HEK293 (cell line): ENCODE measurements around the gene TOR1AIP2.

Experiments
- ATF2 ChIP-seq: fragments of 450-650 bp; formaldehyde crosslinking; IDR thresholded peaks from 2 replicates; pipeline ENCODE4 v1.5.1; 2016; ENCODE audit warnings: missing biosample characterization, missing genetic modification characterization, low read depth
- CTCF ChIP-seq: fragments of 450-650 bp; formaldehyde crosslinking; IDR thresholded peaks from 2 replicates; pipeline ENCODE4 v1.5.1; 2016; ENCODE audit warnings: missing biosample characterization, missing genetic modification characterization
- EGR2 ChIP-seq: fragments of 450-650 bp; formaldehyde crosslinking; IDR thresholded peaks from 2 replicates; pipeline ENCODE4 v1.5.1; 2016; ENCODE audit warnings: low read depth, missing biosample characterization, missing genetic modification characterization
- KLF1 ChIP-seq: fragments of 450-650 bp; formaldehyde crosslinking; IDR thresholded peaks from 2 replicates; pipeline ENCODE4 v1.5.1; 2016; ENCODE audit warnings: missing biosample characterization, missing genetic modification characterization
- KLF10 ChIP-seq: fragments of 450-650 bp; IDR thresholded peaks from 2 replicates; pipeline ENCODE4 v1.5.1; 2018; ENCODE audit warnings: missing biosample characterization, mild to moderate bottlenecking, missing genetic modification characterization
- KLF7 ChIP-seq: fragments of 450-650 bp; formaldehyde crosslinking; IDR thresholded peaks from 2 replicates; pipeline ENCODE4 v1.5.1; 2016; ENCODE audit warnings: missing biosample characterization, missing genetic modification characterization, borderline replicate concordance
- PATZ1 ChIP-seq: fragments of 450-650 bp; formaldehyde crosslinking; IDR thresholded peaks from 2 replicates; pipeline ENCODE4 v1.5.1; 2016; ENCODE audit warnings: missing biosample characterization, missing genetic modification characterization
- PBX3 ChIP-seq: sonication (generic); formaldehyde crosslinking; IDR thresholded peaks from 2 replicates; pipeline ENCODE4 v1.8.1; 2022; ENCODE audit warnings: mild to moderate bottlenecking, moderate library complexity, missing genetic modification reagents
- SP7 ChIP-seq: fragments of 450-650 bp; formaldehyde crosslinking; IDR thresholded peaks from 2 replicates; pipeline ENCODE4 v1.5.1; 2016; ENCODE audit warnings: missing biosample characterization, missing genetic modification characterization
- TCF7L2 ChIP-seq: IDR thresholded peaks from 2 replicates; pipeline ENCODE4 v1.6.1; 2011; ENCODE audit warnings: low read depth, mild to moderate bottlenecking, inconsistent platforms, low read length, moderate library complexity, borderline replicate concordance
- WT1 ChIP-seq: fragments of 450-650 bp; formaldehyde crosslinking; IDR thresholded peaks from 2 replicates; pipeline ENCODE4 v1.5.1; 2016; ENCODE audit warnings: missing biosample characterization, missing genetic modification characterization
- YY1 ChIP-seq: fragments of 450-650 bp; formaldehyde crosslinking; IDR thresholded peaks from 2 replicates; pipeline ENCODE4 v1.5.1; 2018; ENCODE audit warnings: missing biosample characterization, missing genetic modification characterization
- YY2 ChIP-seq: fragments of 450-650 bp; formaldehyde crosslinking; IDR thresholded peaks from 2 replicates; pipeline ENCODE4 v1.5.1; 2016; ENCODE audit warnings: missing biosample characterization, missing genetic modification characterization
- ZIC2 ChIP-seq: fragments of 450-650 bp; formaldehyde crosslinking; IDR thresholded peaks from 2 replicates; pipeline ENCODE4 v1.5.1; 2016; ENCODE audit warnings: missing biosample characterization, missing genetic modification characterization
- ZNF10 ChIP-seq: fragments of 450-650 bp; formaldehyde crosslinking; IDR thresholded peaks from 2 replicates; pipeline ENCODE4 v1.5.1; 2017; ENCODE audit warnings: missing biosample characterization, missing genetic modification characterization
- ZNF133 ChIP-seq: fragments of 450-650 bp; formaldehyde crosslinking; IDR thresholded peaks from 2 replicates; pipeline ENCODE4 v1.5.1; 2016; ENCODE audit warnings: missing biosample characterization, missing genetic modification characterization
- ZNF175 ChIP-seq: fragments of 450-650 bp; formaldehyde crosslinking; IDR thresholded peaks from 2 replicates; pipeline ENCODE4 v1.5.1; 2016; ENCODE audit warnings: missing biosample characterization, missing genetic modification characterization
- ZNF324 ChIP-seq: fragments of 450-650 bp; formaldehyde crosslinking; IDR thresholded peaks from 2 replicates; pipeline ENCODE4 v1.5.1; 2016; ENCODE audit warnings: missing biosample characterization, missing genetic modification characterization
- ZNF341 ChIP-seq: fragments of 450-650 bp; formaldehyde crosslinking; IDR thresholded peaks from 2 replicates; pipeline ENCODE4; 2016; ENCODE audit warnings: low read depth, missing biosample characterization, missing genetic modification characterization
- ZNF366 ChIP-seq: fragments of 450-650 bp; formaldehyde crosslinking; conservative IDR thresholded peaks from 2 replicates; pipeline ENCODE4 v1.5.1; 2016; ENCODE audit warnings: missing biosample characterization, missing genetic modification characterization
- ZNF473 ChIP-seq: fragments of 450-650 bp; formaldehyde crosslinking; IDR thresholded peaks from 2 replicates; pipeline ENCODE4 v1.5.1; 2017; ENCODE audit warnings: missing biosample characterization, missing genetic modification characterization
- ZNF600 ChIP-seq: fragments of 450-650 bp; formaldehyde crosslinking; IDR thresholded peaks from 2 replicates; pipeline ENCODE4 v1.5.1; 2016; ENCODE audit warnings: missing biosample characterization, missing genetic modification characterization
- ZNF624 ChIP-seq: fragments of 450-650 bp; formaldehyde crosslinking; IDR thresholded peaks from 2 replicates; pipeline ENCODE4 v1.5.1; 2017; ENCODE audit warnings: missing biosample characterization, missing genetic modification characterization
- ZNF658 ChIP-seq: fragments of 450-650 bp; formaldehyde crosslinking; IDR thresholded peaks from 2 replicates; pipeline ENCODE4; 2016; ENCODE audit warnings: missing biosample characterization, missing genetic modification characterization
- ZNF664 ChIP-seq: fragments of 450-650 bp; formaldehyde crosslinking; IDR thresholded peaks from 2 replicates; pipeline ENCODE4 v1.5.1; 2016; ENCODE audit warnings: missing biosample characterization, missing genetic modification characterization
- ZNF76 ChIP-seq: fragments of 450-650 bp; formaldehyde crosslinking; IDR thresholded peaks from 2 replicates; pipeline ENCODE4; 2016; ENCODE audit warnings: low read depth, missing biosample characterization, missing genetic modification characterization, borderline replicate concordance
- ZNF768 ChIP-seq: fragments of 450-650 bp; formaldehyde crosslinking; IDR thresholded peaks from 2 replicates; pipeline ENCODE4 v1.5.1; 2018; ENCODE audit warnings: missing biosample characterization, mild to moderate bottlenecking, missing genetic modification characterization
- ZNF785 ChIP-seq: fragments of 450-650 bp; formaldehyde crosslinking; IDR thresholded peaks from 2 replicates; pipeline ENCODE4 v1.5.1; 2016; ENCODE audit warnings: missing biosample characterization, missing genetic modification characterization
- TF ChIP-seq, protein P1 (sequence below): fragments of 450-650 bp; formaldehyde crosslinking; IDR thresholded peaks from 2 replicates; pipeline ENCODE4 v1.5.1; 2016; ENCODE audit warnings: missing biosample characterization, missing genetic modification characterization, borderline replicate concordance

Gene TOR1AIP2

GRCh38 chr1:179877586-179878265 lies at the start of gene TOR1AIP2 (continued):
- TF ChIP-seq PBX3 = no peak
- peak; percentile 36 for TF ChIP-seq CTCF (tag by site-specific recombination)
- no peak for TF ChIP-seq ZNF324 (tag by site-specific recombination)
- no peak for TF ChIP-seq ZNF768
- TF ChIP-seq ZNF658 (tag by site-specific recombination) = no peak
- TF ChIP-seq YY1 = peak; percentile 22; the same call in 1 of the 2 replicates
- TF ChIP-seq WT1 (tag by site-specific recombination) = no peak
- TF ChIP-seq ZNF341 (tag by site-specific recombination) = no peak
- TF ChIP-seq ZNF664 (tag by site-specific recombination) = peak; percentile 98
- TF ChIP-seq ZNF76 (tag by site-specific recombination) = peak; percentile 93
- no peak for TF ChIP-seq ZNF10 (tag by site-specific recombination)
- no peak for TF ChIP-seq KLF7 (tag by site-specific recombination)
- TF ChIP-seq PATZ1 (tag by site-specific recombination) = no peak
- no peak for TF ChIP-seq ZNF133 (tag by site-specific recombination)
- no peak for TF ChIP-seq EGR2 (tag by site-specific recombination)
- no peak for TF ChIP-seq YY2 (tag by site-specific recombination)
- TF ChIP-seq ZNF785 (tag by site-specific recombination) = no peak
- peak; percentile 95 for TF ChIP-seq ZNF600
- no peak for TF ChIP-seq ZNF175 (tag by site-specific recombination)
- TF ChIP-seq ATF2 (tag by site-specific recombination) = peak; percentile 63
- TF ChIP-seq KLF1 (tag by site-specific recombination) = peak; percentile 53
- TF ChIP-seq ZNF473 (tag by site-specific recombination) = no peak
- peak; percentile 23; the same call in 1 of the 2 replicates for TF ChIP-seq KLF10 (tag by site-specific recombination)
- no peak for TF ChIP-seq ZIC2 (tag by site-specific recombination)
- no peak for TF ChIP-seq ZNF624 (tag by site-specific recombination)
- TF ChIP-seq, protein P1, sequence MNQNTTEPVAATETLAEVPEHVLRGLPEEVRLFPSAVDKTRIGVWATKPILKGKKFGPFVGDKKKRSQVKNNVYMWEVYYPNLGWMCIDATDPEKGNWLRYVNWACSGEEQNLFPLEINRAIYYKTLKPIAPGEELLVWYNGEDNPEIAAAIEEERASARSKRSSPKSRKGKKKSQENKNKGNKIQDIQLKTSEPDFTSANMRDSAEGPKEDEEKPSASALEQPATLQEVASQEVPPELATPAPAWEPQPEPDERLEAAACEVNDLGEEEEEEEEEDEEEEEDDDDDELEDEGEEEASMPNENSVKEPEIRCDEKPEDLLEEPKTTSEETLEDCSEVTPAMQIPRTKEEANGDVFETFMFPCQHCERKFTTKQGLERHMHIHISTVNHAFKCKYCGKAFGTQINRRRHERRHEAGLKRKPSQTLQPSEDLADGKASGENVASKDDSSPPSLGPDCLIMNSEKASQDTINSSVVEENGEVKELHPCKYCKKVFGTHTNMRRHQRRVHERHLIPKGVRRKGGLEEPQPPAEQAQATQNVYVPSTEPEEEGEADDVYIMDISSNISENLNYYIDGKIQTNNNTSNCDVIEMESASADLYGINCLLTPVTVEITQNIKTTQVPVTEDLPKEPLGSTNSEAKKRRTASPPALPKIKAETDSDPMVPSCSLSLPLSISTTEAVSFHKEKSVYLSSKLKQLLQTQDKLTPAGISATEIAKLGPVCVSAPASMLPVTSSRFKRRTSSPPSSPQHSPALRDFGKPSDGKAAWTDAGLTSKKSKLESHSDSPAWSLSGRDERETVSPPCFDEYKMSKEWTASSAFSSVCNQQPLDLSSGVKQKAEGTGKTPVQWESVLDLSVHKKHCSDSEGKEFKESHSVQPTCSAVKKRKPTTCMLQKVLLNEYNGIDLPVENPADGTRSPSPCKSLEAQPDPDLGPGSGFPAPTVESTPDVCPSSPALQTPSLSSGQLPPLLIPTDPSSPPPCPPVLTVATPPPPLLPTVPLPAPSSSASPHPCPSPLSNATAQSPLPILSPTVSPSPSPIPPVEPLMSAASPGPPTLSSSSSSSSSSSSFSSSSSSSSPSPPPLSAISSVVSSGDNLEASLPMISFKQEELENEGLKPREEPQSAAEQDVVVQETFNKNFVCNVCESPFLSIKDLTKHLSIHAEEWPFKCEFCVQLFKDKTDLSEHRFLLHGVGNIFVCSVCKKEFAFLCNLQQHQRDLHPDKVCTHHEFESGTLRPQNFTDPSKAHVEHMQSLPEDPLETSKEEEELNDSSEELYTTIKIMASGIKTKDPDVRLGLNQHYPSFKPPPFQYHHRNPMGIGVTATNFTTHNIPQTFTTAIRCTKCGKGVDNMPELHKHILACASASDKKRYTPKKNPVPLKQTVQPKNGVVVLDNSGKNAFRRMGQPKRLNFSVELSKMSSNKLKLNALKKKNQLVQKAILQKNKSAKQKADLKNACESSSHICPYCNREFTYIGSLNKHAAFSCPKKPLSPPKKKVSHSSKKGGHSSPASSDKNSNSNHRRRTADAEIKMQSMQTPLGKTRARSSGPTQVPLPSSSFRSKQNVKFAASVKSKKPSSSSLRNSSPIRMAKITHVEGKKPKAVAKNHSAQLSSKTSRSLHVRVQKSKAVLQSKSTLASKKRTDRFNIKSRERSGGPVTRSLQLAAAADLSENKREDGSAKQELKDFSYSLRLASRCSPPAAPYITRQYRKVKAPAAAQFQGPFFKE (tag by site-specific recombination) = no peak
- no peak for TF ChIP-seq TCF7L2
- TF ChIP-seq ZNF366 (tag by site-specific recombination) = 0 out of 2 replicates have a peak, but pooled peaks have one; percentile 28
- 0 out of 2 replicates have a peak, but pooled peaks have one; percentile 46 for TF ChIP-seq SP7
